ENCODE data around the gene FGF21. TPM values are rescaled to one million over a fixed set of nuclear protein-coding genes. Genes with fewer than 3 reads are reported as not detected.
A peak's percentile ranks its signal among the peaks of the same experiment; 100 is the strongest.

Gene FGF21
- polyA plus RNA-seq, 1 of the 3 experiments (the other 2 are of a cell fraction): not detected

- H4K20me1 ChIP-seq (ENCODE audit: insufficient read depth): no peaks in the 10 kb centered on the region
- peak overlapping the region; percentile 97 for H2AFZ ChIP-seq (ENCODE audit: low read depth)
- peaks cover 4% of the 10 kb centered on the region for H3F3A ChIP-seq (replicated peaks; ENCODE audit: insufficient read depth)
- H3K9me2 ChIP-seq: no peaks in the 10 kb centered on the region
- peaks cover 8 to 30% of the 10 kb centered on the region in 2 experiments; a peak in 2 of 4 replicates for H3K4me1 ChIP-seq (ENCODE audit: control insufficient read depth in 1 of 2, insufficient read depth in 2 of 2, low read depth in 1 of 2, low read length in 1 of 2)
- H3K27me3 ChIP-seq (ENCODE audit: insufficient read depth): no peaks in the 10 kb centered on the region
- peak overlapping the region in 1 of 2 experiments; percentile 66; a peak in 1 of 4 replicates for H3K27ac ChIP-seq (ENCODE audit: low read depth in 2 of 2, low read length in 1 of 2)
- ChIA-PET CTCF (interaction anchor here (0.7 to 4.5 kb wide), 8 partner anchors 9 to 129 kb away, joined by 3 to 30 read pairs (median 6); partner anchors contain the start of genes CA11 and HSD17B14), POLR2A (interaction anchor here (0.8 to 1.0 kb wide), 2 partner anchors 25 to 1999 kb away, joined by 3 to 4 read pairs; no protein-coding TSS in a partner anchor)
- H3K36me3 ChIP-seq (replicated peaks in 1 of 2; ENCODE audit: control insufficient read depth in 1 of 2, insufficient read depth in 2 of 2, low read length in 1 of 2): no peaks in the 10 kb centered on the region
- DNase-seq: peak; percentile 59
- H3K4me2 ChIP-seq: peak overlapping the region; percentile 98
- peaks cover 17% of the 10 kb centered on the region for H3K79me2 ChIP-seq (ENCODE audit: insufficient read depth)
- no peaks in the 10 kb centered on the region for H3K9me3 ChIP-seq
- H3K4me3 ChIP-seq (ENCODE audit: low read depth in 2 of 2, low read length in 1 of 2): peak overlapping the region; percentile 75 to 100
- 28% methylated on average over 19 of the region's 25 CpGs for WGBS (ENCODE audit: low lambda C conversion rate)
- TF ChIP-seq FOXM1 (IDR thresholded peaks at IDR 0.05; ENCODE audit: low read depth) (no peak), CHD2 (IDR thresholded peaks at IDR 0.05; ENCODE audit: low read length, partially characterized antibody) (no peak), RAD21 (IDR thresholded peaks at IDR 0.05; ENCODE audit: low read length) (no peak), NFIC (IDR thresholded peaks at IDR 0.05; ENCODE audit: borderline replicate concordance) (no peak), REST (IDR thresholded peaks at IDR 0.05; ENCODE audit: low read depth, low read length) (no peak), CTCF (IDR thresholded peaks at IDR 0.05) (peak; percentile 30), MEF2A (IDR thresholded peaks at IDR 0.05; ENCODE audit: borderline replicate concordance, low read depth) (no peak), POLR2AphosphoS5 (IDR thresholded peaks at IDR 0.05; ENCODE audit: low read depth, low read length) (no peak), FOSL2 (IDR thresholded peaks at IDR 0.05; ENCODE audit: borderline replicate concordance, low read depth) (no peak), MXI1 (IDR thresholded peaks at IDR 0.05; ENCODE audit: low read depth, low read length) (no peak), TCF12 (IDR thresholded peaks at IDR 0.05) (no peak), SMC3 (IDR thresholded peaks at IDR 0.05; ENCODE audit: low read depth, low read length) (no peak), ELF1 (IDR thresholded peaks at IDR 0.05) (no peak), GABPA (IDR thresholded peaks at IDR 0.05; ENCODE audit: low read depth) (0 out of 2 replicates have a peak, but pooled peaks have one; percentile 4), NRF1 (IDR thresholded peaks at IDR 0.05; ENCODE audit: low read depth, low read length) (no peak), EP300 (IDR thresholded peaks at IDR 0.05; ENCODE audit: borderline replicate concordance in 1 of 2, low read depth in 1 of 2, low read length in 1 of 2) (no peak), RCOR1 (IDR thresholded peaks at IDR 0.05; ENCODE audit: low read length) (no peak)
- H3K9ac ChIP-seq: peak overlapping the region; percentile 80
These were observed 42.1 kb upstream of the FGF21 start for GRCh38 chr19:48713041-48713863.

All from SK-N-SH (cell line).